HG03025 (cell line): ENCODE results near the gene MYL11.
"Not testable (repeated sequence)": the region's sequence is repeated elsewhere in the genome, so short reads cannot be mapped to it uniquely, and the experiment has no call there.

ENCODE experiments used
- ATAC-seq: cut with Tn5 transposase; IDR thresholded peaks from one replicate; pipeline ENCODE4 v1.9.1; 2021; ENCODE audit warnings: mild to moderate bottlenecking, moderate library complexity; ENCODE audit not compliant: unreplicated experiment, low FRiP score

The MYL11 gene

GRCh38 chr16:30394592-30395154 lies 20.1 kb downstream of the MYL11 start:
- ATAC-seq = no peak

GRCh38 chr16:30395155-30395991 lies 20.8 kb downstream of the MYL11 start, which contains the start of gene ZNF48:
Gene ZNF48 (plus strand): TSS chr16:30395420. CDS start chr16:30395795, 375 bp downstream.
- ATAC-seq = no peak

GRCh38 chr16:30395992-30396585 lies 21.5 kb downstream of the MYL11 start:
- ATAC-seq = no peak

DNA sequence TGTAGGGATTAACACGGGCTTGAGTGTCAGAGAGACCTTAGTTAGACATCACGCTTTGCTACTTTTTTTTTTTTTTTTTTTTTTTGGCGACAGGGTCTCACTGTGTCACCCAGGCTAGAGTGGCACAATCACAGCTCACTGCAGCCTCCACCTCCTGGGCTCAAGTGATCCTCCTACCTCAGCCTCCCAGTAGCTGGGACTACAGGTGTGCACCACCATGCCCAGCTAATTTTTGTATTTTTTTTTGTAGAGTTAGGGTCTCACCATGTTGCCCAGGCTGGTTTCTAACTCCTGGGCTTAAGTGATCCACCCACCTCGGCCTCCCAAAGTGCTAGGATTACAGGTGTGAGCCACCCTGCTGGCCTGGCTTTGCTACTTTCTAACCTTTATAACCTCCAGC lies 22.0 kb downstream of the MYL11 start:
- ATAC-seq = not testable (repeated sequence)

- no peak for ATAC-seq
Measured at GRCh38 chr16:30397056-30397455, 22.5 kb downstream of the MYL11 start.

DNA sequence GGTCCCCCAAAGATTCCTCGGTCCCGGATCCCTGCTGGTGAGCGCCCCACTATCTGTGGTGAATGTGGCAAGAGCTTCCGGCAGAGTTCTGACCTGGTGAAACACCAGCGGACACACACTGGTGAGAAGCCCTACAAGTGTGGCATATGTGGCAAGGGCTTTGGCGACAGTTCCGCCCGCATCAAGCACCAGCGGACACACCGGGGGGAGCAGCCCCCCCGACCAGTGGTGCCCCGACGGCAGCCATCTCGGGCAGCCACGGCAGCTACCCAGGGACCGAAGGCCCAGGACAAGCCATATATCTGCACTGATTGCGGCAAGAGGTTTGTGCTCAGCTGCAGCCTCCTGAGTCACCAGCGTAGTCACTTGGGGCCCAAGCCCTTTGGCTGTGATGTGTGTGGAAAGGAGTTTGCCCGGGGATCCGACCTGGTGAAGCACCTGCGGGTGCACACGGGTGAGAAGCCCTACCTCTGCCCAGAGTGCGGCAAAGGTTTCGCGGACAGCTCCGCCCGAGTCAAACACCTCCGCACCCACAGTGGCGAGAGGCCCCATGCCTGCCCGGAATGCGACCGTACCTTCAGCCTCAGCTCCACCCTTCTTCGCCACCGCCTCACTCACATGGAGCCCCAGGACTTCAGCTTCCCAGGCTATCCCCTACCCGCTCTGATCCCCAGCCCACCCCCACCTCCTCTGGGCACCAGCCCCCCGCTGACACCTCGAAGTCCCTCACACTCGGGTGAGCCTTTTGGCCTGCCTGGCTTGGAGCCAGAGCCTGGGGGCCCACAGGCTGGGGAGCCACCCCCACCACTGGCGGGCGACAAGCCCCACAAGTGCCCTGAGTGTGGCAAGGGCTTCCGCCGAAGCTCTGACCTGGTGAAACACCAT lies 23.4 kb downstream of the MYL11 start:
- ATAC-seq = no peak

GRCh38 chr16:30398661-30399434 lies 24.2 kb downstream of the MYL11 start:
- no peak for ATAC-seq

DNA sequence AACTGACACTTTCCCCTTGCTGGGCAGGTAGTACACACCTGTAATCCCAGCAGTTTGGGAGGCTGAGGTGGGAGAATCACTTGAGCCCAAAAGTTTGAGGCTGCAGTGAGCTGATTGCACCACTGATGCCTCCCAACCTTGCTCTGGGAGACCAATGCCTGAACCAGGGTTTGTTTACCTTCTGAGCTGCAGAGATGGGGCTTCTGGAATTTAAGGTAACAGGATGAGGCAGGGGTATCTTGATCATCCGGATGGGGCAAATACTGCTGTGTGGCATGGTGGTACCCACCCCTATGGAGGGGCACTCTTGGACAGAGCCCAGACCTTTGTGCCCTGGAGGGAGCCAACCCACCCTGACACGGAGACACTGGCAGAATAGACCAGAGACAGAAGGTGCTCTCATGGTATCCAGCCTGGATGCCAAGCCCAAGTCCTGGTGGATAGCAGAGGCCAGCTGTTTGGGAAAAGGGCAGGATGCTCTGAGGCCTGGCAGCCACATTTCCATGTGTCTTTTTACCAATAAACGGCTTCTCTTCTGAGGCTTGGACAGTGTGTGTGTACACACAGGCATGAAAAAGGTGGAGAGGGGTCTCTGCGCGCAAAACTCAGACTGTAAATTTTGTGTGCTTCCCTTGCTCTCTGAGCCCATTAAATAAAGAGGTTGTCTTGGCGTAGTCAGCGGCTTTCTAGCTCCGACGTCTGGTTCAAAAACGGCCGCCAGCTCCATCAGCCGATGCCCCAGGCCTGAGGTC lies 25.0 kb downstream of the MYL11 start:
- ATAC-seq = no peak

DNA sequence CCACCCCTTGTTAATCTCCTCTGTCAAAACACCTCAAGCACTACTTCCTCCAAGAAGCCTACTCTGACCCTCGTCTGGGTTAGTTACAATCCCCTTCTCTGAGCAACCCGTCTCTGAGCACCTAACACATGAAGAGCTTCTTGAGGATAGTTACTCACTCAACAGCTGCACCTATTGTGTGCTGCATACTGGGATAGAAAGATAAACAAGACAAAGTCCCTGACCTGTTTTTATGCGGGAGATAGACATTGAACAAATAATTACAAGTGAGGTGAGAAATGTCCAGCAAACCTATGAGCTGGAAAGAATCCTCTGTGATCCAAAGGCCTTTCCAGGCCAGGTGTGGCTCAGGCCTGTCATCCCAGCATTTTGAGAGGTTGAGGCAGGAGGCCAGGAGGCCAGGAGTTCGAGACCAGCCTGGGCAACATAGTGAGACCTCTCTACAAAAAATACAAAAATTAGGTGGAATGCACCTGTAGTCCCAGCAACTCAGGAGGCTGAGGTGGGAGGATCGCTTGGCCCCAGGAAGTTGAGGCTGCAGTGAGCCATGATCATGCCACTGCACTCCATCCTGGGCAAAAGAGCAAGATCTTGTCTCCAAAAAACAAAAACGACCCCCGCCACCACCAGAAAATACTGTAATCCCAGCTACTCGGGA lies 27.3 kb downstream of the MYL11 start:
- ATAC-seq = no peak

GRCh38 chr16:30406795-30407101 lies 32.1 kb downstream of the MYL11 start:
- ATAC-seq = no peak

DNA sequence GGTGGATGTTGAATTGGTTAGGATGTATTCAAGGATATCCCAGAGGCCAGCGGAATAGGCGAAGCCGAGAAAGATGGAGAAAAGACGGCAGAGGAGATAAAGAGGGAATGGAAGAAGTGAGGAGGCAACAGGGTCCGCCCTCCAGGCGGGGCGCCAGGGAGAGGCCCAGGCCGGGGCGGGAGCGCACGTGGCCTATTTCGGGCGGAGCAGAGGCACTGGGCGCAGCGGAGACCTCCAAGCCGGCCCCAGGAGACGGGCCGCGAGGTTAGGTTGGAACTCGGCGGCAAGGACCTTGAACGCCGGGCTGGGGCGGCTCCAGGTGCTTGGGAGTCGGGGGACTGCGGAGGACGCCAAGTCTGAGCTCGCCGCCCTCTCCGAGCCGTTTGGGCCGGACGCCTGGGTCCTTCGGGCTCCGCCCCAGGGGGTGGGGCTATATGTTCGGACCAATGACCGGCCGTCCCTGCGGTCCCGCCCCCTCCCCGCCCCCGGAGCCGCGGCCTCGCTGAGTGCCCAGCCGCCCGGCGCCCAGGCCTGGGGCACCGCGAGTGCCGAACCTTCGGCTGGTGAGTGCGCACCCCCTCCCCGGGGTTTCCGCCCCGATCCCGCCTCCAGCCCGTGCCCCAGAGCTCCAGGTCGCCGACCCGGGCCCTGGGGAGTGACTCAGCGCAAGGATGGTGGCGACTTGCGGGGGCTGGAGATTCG lies 32.7 kb downstream of the MYL11 start, which contains the start of gene ZNF771:
Gene ZNF771, plus strand, starts transcription at position 505 of the 702 bp plus-strand sequence. CDS start 448 bp downstream, outside the sequence.
- ATAC-seq = peak; percentile 70

DNA sequence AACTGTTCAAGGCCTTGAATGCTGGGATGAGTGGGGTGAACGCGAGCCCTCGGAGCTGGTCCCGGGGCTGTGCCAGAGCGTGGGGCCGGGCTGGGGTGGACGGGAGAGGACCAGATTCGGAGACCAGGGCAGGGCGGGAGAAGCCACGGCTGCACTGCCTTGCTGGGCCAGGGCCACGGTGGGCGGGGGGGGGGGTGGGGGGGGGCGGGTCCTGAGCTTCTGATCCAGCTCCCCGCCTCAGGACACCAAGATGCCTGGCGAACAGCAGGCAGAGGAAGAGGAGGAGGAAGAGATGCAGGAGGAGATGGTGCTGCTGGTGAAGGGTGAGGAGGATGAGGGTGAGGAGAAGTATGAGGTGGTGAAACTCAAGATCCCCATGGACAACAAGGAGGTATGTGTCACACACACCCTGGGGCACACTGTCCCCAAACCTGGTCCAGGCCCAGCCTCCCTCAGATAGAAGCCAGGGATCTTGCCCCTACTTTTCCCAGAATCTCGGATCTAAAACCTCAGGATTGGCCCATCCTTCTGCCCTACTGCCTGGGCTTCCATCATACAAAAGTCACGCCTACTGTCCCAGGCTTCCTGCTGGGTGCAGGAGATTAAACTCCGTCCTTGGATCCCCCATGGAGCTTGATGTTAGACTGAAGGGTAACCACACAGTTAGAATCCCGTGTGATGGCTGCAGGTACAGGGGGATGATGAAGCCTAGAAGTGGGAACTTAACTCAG lies 33.4 kb downstream of the MYL11 start:
- no peak for ATAC-seq

GRCh38 chr16:30409125-30410060 lies 34.8 kb downstream of the MYL11 start:
- no peak for ATAC-seq

DNA sequence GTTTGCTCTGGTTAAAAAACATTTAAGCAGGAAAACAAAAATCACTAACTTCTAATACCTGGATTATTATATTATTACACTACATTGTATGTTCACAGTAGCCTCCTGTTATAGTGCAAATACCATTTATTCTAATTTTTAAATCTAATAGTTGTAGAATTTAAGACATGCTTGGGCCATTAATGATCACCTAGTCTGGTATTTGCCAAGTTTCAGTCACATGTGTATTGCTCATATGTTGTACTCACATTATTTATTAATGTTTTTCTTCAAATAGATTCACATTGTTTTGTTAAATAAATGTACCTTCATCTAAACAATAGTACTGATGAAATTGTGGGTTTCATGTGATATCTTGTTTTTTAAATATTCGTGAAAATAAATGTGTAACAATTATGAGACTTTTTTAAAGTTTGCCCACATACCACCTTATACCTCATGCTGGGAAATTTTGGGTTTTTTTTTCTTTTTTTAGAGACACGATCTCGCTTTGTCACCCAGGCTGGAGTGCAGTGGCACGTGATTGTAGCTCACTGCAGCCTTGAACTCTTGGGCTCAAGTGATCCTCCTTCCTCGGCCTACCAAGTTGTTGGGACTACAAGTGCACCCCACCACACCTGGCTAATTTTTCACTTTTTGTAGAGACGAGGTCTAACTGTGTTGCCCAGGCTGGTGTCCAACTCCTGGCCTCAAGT lies 38.7 kb downstream of the MYL11 start:
- no peak for ATAC-seq

DNA sequence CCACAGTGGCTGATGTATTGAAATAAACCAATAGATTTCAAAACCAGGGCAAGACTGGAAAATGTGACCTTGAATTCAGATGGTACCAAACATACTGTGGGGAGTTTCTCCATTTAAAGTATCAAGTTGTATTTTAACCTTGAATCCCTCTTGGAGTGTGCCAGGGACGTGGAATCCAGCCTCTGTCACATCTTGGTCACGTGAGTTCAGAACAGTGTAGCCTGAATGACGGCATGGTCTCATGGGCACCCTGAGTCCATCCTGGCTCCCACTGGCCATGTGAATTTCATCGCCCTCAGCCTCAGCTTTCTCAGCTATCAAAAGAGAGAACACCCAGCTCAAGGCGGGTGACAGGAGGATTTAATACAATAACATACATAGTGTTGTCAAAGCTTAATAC lies 39.6 kb downstream of the MYL11 start:
- no peak for ATAC-seq

DNA sequence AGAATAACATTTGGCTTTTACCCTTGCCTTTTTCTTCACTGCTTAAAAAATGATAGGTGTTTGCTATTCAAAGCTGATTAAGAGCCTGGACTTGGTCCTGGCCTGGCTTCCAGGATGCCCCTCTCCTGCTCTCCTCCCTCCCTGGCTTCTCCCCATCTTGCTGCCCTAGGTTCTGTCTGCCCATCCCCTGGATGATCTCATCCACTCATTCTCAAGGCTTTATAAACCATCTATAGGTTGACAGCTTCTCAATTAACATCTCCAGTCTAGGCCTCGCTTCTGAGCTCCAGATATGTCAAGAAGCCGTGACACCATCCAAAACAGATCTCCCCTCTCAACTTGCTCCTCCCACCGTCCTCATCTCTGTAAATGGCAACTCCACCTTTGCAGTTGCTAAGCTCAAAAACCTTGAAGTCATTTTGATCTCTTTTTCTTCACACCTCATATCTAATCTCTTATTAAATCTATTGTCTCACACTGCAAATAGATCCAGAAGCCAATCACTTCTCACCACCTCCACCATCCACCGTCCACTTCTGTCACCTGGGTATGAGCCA lies 41.5 kb downstream of the MYL11 start:
- no peak for ATAC-seq
